OCI-M2 (cell line): Measurements from ENCODE around the gene HAT1.
"Not testable (repeated sequence)": the region's sequence is repeated elsewhere in the genome, so short reads cannot be mapped to it uniquely, and the experiment has no call there.

Experiments used
- DNase-seq: peaks from one replicate; lab custom pipeline; 2025; ENCODE audit not compliant: unreplicated experiment; lab: John Stamatoyannopoulos, UW

HAT1 gene

GRCh38 chr2:171966688-171967087 is 44.4 kb downstream of the HAT1 start:
- no peak for DNase-seq

- DNase-seq, result no peak
Observed at GRCh38 chr2:171968509-171968908, 46.2 kb downstream of the HAT1 start.

GRCh38 chr2:171972329-171972982 is 50.2 kb downstream of the HAT1 start:
- DNase-seq, result no peak

- DNase-seq, result no peak
Observed at GRCh38 chr2:171979103-171979502, 56.8 kb downstream of the HAT1 start.

- not testable (repeated sequence) for DNase-seq
Observed at GRCh38 chr2:171983924-171984323, 61.7 kb downstream of the HAT1 start.

GRCh38 chr2:171985076-171985475 is 62.8 kb downstream of the HAT1 start:
- no peak for DNase-seq

- no peak for DNase-seq
Observed at GRCh38 chr2:171986778-171987177, 64.5 kb downstream of the HAT1 start.

- no peak for DNase-seq
Observed at GRCh38 chr2:171991027-171991426, 68.8 kb downstream of the HAT1 start.

GRCh38 chr2:171995586-171995985 is 73.3 kb downstream of the HAT1 start:
- DNase-seq, result no peak

- DNase-seq, result no peak
Observed at GRCh38 chr2:171996021-171996420, 73.8 kb downstream of the HAT1 start.

- DNase-seq, result not testable (repeated sequence)
Observed at GRCh38 chr2:171997031-171997430, 74.8 kb downstream of the HAT1 start.

- no peak for DNase-seq
Observed at GRCh38 chr2:171999161-171999560, 76.9 kb downstream of the HAT1 start.

- DNase-seq, result peak; percentile 59
Observed at GRCh38 chr2:171999604-172000469, 77.6 kb downstream of the HAT1 start, which contains the start of gene METAP1D. TSS of gene METAP1D (plus strand) at chr2:171999953. CDS start at chr2:171999970, 17 bp downstream.

GRCh38 chr2:172000696-172001361 is 78.6 kb downstream of the HAT1 start:
- no peak for DNase-seq

- DNase-seq, result no peak
Observed at GRCh38 chr2:172007372-172007771, 85.1 kb downstream of the HAT1 start.

- DNase-seq, result no peak
Observed at GRCh38 chr2:172009823-172010222, 87.6 kb downstream of the HAT1 start.

- no peak for DNase-seq
Observed at GRCh38 chr2:172011812-172012575, 89.7 kb downstream of the HAT1 start.

- DNase-seq, result no peak
Observed at GRCh38 chr2:172012677-172013391, 90.6 kb downstream of the HAT1 start.

GRCh38 chr2:172013396-172013795 is 91.1 kb downstream of the HAT1 start:
- no peak for DNase-seq
